GM19043 (cell line): ENCODE results near the gene MYLK.
"Not testable (repeated sequence)": the region's sequence is repeated elsewhere in the genome, so short reads cannot be mapped to it uniquely, and the experiment has no call there.

ENCODE experiments used
- ATAC-seq: cut with Tn5 transposase; IDR thresholded peaks from one replicate; pipeline ENCODE4 v1.9.1; 2021; ENCODE audit warnings: low read depth; ENCODE audit not compliant: unreplicated experiment

MYLK gene

DNA sequence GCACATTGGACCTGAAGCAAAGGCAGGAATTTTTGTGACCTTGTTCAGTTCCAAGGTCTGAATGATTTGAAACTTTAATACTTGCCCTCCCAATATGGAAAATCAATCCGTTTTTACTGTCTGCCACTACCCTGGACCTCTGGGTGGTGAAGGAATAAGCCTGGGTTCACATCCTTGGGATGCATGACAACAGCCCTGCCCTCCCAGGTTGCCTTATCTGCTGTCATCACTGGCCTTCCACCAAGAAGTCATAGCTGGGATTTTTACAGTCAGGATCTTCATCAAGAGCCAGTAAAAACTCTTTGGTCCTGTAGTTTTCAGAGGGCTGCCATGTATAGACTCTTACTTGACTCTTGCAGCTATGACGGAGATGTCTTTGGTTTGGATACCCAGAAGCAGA is 128.6 kb downstream of the MYLK start:
- no peak for ATAC-seq

DNA sequence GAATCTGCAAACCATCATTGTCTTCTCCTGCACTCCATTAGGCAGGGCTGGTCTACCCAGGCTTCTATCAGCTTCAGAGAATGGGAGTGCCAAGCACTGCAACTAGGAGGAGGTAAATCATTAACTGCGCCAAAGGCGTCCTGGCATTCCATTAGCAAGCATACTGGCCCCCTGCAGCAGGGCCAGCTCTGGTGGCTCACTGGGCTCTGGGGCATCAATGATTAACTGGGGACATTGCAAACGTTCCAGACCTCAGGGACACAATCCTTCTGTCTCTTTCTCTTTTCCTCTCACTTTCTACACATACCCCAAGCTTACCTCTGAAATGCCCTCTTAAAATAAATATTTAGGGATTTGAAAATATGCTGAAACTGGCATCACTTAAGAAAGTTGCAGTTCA is 129.0 kb downstream of the MYLK start:
- no peak for ATAC-seq

DNA sequence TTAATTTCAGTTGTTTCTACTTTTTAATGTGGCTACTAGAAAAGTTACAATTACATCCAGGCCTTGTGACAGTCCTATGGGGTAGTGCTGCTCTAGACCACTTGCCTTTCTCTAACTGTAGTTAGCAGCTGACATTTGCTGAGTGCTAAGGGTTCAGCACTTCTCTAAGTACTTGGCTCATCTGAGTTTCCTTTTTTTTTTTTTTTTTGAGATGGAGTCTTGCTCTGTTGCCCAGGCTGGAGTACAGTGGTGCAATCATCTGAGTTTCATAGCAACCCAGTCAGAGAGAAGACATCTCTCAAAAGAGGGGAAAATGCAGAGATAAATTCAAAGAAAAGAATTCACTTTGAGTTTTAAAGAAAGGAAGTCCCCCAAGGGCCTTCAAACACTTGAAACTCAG is 130.8 kb downstream of the MYLK start:
- ATAC-seq: no peak

DNA sequence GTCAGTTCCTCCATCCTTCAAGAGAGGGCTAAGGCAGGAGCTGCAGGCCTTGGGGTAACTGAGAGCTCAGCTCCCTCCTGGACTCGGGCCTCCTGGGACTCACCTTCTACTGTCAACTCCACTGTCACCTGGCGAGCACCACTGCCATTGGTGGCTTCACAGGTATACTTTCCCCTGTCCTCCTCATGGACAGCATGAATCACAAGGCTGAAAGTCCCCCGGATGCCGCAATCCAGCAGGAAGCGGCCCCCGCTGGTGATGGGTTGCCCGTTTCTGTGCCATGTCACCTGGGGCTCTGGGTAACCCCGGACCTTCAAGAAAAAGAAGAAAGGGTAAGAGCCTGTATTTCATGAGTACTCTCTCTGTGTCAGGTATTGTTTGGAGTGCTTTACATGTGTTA is 131.9 kb downstream of the MYLK start:
- no peak for ATAC-seq

DNA sequence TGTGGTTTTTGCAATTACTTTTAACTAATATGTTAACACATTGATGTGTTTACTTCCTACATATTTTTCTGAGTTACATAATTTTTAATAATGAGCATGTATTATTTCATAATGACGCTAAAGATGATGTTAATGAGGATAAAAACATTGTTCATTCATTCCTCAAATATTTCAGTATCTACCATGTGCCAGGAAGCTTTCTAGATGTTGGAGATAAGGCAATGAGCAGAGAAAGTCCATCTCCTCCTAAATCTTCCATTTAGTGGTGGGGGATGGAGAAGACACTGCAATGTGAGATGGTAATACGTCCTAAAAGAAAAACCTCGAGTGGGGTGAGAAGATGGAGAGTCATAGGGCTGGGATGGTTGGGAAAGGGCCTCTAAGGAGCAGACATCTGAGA is 132.7 kb downstream of the MYLK start:
- no peak for ATAC-seq

DNA sequence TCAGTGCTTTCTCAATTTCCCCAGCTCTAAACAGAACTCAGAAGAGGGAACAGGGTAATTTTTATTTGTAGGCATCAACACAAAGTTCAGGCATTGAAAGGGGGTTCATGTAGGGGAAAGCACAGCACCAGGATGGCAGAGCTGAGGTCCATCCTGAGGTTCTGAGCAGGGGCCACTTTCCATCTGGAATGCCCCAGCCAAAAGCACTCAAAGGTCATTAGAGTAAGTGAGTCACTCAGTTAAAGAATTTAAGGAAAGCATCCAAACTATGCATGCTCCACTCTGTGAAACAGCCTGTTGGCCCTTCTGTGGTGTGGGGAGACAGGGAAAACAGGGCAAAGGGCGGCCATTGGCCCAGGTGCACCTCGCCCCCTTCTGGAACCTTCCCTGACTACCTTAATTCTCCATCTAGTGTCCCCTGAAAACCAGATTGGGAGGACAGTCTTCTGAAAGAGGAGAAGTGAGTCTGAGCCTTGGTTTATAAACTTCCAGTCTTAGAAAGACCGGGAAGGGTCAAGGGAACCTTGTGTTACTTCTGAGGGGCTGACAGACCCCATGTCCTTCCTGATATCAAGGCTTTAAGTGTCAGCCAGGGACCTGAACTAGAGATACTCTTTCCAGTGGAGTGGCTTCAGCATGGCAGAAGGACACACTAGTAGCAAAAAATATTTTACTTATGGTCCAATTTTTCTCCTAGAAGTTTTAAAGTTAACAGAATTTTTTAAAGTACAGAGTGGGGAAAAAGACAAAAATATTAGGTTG is 133.3 kb downstream of the MYLK start:
- no peak for ATAC-seq

DNA sequence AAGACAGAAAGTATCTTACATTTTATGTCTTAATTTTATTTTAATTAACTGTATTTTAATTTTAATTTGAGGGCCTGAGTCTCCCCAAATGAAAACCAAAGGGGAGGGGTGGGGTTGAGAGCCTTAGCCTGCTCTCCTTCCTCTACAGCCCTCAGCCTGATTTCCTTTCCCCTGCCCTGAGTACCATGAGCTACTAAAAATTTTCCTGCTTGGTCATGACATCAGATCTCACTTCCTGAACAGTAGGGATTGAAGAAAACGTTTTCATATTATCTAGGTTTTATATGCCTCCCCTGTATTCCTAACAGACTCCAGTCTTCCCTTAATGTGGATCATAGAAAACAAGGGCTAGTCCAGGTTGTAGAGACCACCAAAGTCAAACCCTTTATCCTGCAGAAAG is 133.9 kb downstream of the MYLK start:
- ATAC-seq: no peak

DNA sequence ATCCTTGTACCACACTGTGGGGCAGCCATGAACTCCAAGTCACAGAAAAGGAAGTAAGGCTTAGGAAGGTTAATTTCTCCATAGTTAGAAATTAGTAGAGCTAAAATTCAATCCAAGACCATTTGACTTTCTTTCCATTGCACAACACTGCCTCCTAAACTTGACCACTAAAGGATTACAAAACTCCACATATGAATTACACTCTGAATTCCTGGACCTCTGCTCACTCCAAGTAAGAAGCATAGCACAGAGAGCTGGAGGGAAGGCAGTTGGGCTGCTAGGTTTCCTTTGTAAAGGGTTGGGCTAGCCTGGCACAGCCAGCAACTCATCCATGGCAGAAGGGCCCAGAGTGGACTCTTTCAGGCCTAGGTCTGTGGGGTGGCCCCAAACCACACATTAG is 134.4 kb downstream of the MYLK start:
- no peak for ATAC-seq

DNA sequence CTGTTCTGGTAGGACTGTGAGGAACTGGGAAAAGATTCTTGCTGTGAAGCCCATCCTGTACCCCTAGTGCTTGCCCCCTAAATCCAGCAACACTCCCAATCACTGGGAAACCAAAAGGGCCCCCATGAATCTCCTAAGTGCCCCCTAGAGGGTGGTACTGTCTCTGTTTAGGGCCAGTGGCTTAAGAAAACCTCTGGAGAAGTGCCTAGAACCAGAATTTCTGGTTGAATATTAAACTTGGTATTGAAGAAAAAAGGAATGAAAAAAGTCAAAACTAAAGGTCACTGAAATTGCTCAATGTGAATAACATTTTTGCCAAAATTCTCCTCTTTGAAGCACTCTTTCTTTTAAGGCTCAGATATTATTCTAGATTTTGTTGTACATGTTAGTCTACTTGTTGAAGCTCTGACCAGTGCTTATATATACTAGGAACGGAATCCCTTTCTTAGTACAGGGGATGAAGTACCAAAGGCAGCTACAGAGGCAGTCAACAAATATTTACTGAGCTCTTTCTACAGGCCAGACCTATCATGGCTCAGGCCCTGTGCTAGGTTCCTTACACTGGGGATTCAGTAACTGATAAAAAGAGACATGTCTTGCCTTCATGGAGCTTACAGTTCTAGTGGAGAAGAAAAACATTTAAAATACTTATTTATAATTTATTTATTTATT is 138.8 kb downstream of the MYLK start:
- ATAC-seq: no peak

DNA sequence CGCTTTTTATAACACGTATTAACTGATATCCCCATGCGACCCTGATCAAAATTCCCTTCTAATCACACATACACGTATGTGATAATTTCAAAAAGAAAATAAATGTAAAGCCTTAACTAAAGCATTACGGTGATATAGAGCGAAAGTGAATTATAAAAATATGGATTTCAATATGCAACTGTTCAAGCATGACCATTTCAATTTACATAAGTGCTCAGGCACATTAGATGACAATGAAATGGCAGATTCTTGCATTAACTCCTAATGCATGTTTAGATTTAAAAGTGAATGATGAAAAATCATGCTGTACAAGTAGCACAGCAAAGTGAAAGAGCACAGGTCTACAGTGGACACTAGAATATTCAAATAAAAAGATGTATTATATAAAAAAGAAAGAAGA is 140.1 kb downstream of the MYLK start:
- no peak for ATAC-seq

DNA sequence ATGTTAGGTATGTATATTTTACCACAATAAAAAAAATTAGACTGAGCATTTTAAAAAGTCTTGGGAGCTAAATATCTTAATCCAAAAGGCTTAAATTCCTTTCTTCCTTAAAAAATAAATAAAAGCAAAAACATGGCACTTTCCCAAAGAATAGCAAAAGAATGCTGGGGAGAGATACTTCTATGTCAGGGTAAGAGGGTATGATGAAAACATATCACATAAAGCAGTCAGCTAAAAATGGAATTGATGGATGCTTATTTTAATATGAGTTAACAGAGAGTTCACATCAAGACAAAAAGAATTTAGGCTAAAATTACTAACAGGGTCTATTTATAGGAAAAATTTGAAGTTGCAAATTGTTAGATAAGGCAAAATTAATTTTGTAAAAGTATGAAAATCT is 141.0 kb downstream of the MYLK start:
- no peak for ATAC-seq

DNA sequence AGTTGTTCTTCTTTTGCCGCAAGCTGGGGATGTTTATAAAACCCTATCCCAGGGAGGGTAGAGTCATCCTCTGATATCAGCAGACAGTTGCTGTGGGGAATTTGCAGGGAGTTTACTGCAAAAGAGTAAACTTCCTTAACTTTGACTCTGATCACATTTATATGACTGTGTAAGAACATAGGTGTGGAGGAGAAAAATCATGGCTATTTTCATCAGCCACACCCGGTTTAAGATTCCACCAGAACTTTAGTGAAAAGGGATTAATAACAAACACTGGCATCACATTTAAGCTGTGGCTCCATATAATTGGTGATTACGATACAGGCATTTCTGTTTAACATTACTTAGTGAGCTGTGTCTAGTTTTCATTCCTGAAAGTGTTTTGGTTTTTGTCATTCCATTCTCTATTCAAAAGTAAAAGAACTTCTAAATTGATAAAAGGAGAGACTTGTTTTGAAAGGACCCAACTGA is 143.1 kb downstream of the MYLK start:
- ATAC-seq: no peak

DNA sequence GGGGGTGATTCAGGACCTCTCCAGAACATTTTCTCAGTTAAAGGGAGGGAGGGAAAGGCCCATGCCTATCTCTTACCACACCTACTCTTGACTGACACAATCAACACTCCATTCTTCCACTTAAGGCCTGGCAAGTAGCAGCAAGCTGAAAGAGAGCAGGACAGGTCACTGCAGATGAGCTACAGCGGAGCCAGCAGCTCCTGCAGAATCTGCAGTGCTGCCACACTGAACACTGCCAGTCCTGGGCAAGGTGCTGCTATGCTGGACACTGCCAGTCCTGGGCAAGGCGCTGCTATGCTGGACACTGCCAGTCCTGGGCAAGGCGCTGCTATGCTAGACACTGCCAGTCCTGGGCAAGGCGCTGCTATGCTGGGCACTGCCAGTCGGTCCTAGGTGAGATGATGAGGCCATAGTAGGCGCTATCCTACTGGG is 143.7 kb downstream of the MYLK start:
- no peak for ATAC-seq

DNA sequence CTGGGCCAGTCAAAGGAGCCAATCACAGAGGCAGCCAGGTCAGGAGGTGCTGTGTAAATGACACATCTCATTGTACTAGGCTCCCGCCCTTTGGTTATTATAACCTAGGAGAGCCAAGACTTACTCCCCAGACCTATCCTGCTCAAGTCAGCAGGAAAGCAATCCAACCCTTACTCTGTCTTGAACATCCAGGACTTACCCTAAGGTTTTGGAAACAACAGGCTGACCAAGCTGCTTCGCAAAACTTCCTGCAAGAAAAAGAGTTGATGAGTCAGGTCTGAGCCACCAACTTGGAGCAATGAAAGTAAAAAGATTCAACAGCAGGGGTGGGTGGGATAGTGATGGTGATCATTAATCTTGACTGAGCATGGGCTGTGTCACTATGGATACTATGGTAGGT is 144.4 kb downstream of the MYLK start:
- ATAC-seq: no peak

DNA sequence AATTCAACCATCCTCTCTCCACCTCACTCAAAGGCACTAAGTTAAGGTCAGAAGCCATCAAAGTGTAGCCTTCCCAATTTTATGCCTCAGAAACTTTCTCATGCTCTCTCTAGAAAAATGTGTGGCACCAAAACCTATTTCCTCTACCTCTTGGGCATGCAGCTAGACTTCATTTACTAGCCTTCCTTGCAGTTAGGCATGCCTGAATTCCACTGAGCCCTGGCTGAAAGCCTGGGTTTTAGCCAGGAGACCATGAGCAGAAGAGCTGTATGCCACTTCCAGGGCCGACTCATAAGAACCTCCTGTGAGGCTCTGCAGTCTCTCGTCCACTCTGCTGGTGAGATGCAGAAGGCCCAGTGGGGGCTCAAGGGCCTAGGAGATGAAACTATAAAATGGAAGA is 145.0 kb downstream of the MYLK start:
- no peak for ATAC-seq

DNA sequence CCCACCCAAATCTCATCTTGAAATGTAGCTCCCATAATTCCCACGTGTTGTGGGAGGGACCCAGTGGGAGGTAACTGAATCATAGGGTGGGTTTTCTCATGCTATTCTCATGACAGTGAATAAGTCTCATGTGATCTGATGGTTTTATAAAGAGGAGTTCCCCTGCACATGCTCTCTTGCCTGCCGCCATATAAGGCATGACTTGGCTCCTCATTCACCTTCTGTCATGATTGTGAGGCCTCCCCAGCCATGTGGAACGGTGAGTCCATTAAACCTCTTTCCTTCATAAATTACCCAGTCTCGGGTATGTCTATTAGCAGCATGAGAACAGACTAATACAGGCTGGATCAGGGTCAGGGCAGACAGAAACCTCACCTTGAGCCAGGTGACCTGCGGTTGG is 145.6 kb downstream of the MYLK start:
- ATAC-seq: not testable (repeated sequence)

DNA sequence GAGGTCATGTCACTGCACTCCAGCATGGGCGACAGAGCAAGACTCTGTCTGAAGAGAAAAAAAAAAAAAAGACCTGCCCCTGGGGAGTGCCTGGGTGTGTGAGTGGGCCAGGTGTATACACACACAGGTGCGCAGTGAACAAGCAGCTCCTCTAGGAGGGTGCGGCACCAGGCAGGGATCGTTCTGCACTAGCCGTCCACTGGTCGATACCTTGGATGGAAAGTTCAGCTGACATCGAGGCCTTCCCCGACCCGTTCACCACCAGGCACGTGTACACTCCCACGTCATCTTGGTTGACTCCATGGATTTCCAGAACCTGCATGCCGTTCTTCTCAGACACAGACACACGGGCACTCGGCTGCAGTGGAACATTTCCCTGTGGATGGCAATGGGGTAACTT is 147.0 kb downstream of the MYLK start:
- no peak for ATAC-seq

DNA sequence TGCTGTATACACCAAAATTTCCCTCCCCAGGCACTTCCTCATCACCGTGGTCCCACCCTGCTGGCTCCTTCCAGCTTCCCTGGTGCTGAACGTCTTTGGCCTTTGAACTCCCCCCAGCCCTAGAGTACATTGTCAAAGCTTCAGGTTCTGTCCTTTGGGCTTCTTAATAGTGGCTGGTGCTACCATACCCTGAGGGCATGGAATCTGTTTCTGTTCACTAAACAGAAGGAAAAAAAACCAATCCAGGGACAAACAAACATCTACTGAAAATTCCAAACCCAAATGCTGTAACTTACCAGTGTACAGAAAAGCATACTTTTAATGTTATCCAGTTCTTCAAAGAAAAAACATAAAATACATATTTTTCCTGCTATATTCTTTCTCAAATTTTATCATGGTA is 148.7 kb downstream of the MYLK start:
- no peak for ATAC-seq

DNA sequence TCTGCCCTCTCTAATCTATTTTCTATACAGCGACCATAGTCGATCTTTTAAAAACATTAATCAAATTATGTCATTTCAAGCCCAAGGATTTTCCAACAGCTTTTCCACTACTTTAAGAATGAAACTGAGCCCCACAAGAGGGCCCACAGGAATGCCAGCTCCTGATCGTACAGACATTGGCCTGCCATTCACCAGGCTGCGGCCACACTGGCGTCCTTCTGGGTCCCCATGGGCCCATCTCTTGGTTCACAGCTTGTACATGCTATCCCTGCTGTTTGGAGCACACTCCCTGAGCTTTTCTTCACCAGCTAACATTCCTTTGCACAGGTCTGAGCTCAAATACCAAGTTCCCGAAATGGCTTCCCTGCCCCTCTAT is 149.6 kb downstream of the MYLK start:
- ATAC-seq: no peak

DNA sequence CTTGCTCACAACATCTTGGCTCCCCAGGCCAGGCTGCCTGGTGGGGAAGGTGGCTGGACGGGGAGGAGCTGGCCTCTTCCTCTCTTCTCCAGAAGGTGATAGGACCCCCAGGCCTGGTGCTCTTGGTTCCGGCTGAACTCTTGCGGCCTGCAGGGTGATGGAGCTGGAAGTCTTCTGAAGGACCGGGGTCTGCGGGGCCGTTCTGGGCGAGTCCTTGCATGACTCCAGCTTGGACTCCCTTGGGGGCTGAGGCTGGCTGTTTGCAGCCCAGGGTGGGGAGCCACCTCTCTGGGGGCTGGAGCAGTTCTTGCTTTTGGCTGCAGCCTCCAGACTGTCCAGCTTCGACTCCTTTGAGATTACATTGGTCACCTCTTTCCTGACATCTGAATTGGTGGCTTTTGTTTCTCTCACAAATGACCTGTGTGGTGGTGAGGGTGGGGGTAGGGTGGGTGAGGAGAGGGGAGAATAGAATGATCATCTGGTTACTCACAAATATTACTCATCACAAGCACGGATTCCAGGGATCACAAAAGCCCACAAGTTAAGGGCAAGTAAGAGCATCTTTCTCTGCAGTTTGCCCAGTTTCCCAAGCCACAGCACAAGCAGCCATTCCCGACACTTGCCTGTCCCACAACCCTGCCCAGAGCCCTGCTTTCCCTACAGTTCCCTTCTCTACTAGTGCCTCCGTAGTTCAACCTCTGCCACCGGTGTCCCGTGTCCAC is 150.2 kb downstream of the MYLK start:
- ATAC-seq: no peak

DNA sequence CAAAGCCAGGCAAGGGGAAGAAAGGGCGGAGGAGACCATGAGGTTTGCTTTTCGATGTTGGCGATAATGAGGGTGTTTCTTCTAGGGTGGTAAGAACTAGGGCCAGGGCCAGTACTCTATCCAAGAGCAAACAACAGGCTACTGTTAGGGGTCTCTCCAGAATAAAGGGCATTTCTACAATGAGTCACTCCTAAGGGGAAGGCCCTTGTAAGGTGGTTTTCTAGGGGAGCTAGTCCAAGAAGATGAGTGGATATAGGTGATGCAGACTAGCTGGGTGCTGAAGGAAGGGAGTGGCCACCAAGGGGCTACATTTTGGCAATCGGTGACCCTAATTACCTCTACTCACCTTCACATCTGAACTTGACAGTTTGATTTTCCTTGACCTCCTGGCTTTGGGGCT is 150.8 kb downstream of the MYLK start:
- ATAC-seq: no peak

DNA sequence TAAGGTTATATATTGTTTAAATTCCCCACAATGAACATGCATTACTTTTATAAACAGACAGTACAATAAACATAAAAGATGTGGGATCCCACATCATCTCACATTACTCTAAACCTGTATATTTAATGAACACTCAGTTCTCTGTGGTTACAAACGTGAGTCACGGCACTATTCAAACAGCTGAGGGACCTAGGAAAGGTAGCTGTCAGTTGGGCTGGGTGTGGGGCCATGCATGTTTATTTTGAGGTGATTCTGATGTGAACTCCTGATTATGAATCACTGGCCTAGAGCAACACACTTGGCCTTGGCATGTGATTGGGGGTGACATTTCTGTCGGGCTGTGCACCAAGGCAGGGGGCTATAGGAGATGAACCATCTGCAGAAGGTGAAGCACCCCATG is 151.7 kb downstream of the MYLK start:
- ATAC-seq: no peak
